ENCODE measurements around the gene COX8A.

The COX8A gene

GRCh38 chr11:64008283-64008913 lies 34.0 kb downstream of the COX8A start:
- no peak overlapping the region for H3K4me3 ChIP-seq (replicated peaks; ENCODE audit: low read depth, low read length)
- TF ChIP-seq, protein P1, sequence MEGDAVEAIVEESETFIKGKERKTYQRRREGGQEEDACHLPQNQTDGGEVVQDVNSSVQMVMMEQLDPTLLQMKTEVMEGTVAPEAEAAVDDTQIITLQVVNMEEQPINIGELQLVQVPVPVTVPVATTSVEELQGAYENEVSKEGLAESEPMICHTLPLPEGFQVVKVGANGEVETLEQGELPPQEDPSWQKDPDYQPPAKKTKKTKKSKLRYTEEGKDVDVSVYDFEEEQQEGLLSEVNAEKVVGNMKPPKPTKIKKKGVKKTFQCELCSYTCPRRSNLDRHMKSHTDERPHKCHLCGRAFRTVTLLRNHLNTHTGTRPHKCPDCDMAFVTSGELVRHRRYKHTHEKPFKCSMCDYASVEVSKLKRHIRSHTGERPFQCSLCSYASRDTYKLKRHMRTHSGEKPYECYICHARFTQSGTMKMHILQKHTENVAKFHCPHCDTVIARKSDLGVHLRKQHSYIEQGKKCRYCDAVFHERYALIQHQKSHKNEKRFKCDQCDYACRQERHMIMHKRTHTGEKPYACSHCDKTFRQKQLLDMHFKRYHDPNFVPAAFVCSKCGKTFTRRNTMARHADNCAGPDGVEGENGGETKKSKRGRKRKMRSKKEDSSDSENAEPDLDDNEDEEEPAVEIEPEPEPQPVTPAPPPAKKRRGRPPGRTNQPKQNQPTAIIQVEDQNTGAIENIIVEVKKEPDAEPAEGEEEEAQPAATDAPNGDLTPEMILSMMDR (IDR thresholded peaks at IDR 0.05; ENCODE audit: low read length, missing control alignments), result no peak
- no peak for DNase-seq (ENCODE audit: low read depth)

GRCh38 chr11:64008914-64009633 lies 34.7 kb downstream of the COX8A start:
- H3K4me3 ChIP-seq (replicated peaks; ENCODE audit: low read depth, low read length), result no peak overlapping the region
- TF ChIP-seq, protein P1 (IDR thresholded peaks at IDR 0.05; ENCODE audit: low read length, missing control alignments), result no peak
- no peak for DNase-seq (ENCODE audit: low read depth)

DNA sequence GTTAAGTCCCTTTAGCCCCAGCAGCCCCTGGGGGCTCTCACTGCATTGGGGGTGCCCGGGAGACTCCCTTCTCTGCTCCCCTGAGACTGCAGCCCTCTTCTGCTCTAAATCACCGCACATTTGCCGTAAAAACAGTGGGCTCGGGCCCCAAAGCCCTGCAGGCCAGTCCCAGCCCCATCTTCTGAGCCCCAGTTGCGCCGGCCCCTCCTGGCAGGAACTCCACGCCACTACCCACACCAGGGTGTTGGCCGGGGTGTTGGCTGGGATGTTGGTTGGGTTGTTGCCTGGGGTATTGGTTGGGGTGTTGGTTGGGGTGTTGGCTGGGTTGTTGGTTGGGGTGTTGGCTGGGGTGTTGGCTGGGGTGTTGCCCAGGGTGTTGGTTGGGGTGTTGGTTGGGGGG lies 35.3 kb downstream of the COX8A start:
- TF ChIP-seq, protein P1 (IDR thresholded peaks at IDR 0.05; ENCODE audit: low read length, missing control alignments), result no peak
- DNase-seq (ENCODE audit: low read depth), result no peak
- no peak overlapping the region for H3K4me3 ChIP-seq (replicated peaks; ENCODE audit: low read depth, low read length)

DNA sequence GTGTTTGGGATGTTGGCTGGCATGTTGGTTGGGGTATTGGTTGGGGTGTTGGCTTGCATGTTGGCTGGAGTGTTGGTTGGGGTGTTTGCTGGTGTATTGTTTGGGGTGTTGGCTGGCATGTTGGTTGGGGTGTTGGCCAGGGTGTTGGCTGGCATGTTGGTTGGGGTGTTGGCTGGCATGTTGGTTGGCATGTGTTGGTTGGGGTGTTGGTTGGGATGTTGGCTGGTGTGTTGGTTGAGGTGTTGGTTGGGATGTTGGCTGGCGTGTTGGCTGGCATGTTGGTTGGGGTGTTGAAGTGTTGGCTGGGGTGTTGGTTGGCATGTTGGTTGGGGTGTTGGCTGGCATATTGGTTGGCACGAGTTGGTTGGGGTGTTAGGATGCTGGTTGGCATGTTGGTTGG lies 36.4 kb downstream of the COX8A start:
- DNase-seq (ENCODE audit: low read depth), result no peak
- TF ChIP-seq, protein P1 (IDR thresholded peaks at IDR 0.05; ENCODE audit: low read length, missing control alignments), result no peak
- no peak overlapping the region for H3K4me3 ChIP-seq (replicated peaks; ENCODE audit: low read depth, low read length)

DNA sequence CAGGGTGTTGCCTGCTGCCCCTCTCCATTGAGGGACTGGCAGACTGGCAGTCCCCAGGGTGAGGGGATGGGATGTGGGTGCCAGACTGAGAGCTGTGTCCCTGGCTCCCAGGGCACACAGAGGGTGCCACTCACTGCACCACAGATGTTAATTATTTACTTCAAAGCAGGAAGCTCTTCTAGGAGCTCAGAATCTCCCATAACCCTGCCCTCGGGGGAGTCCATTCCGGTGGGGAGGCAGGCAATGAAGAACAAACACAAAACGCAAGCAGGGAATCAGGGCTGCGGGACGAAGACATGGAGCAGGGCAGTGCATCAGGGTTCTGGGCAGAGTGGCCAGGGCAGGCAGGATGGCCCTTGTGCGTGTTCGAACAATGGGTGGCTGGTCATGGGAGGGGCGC lies 37.0 kb downstream of the COX8A start:
- TF ChIP-seq, protein P1 (IDR thresholded peaks at IDR 0.05; ENCODE audit: low read length, missing control alignments), result no peak
- no peak for DNase-seq (ENCODE audit: low read depth)
- H3K4me3 ChIP-seq (replicated peaks; ENCODE audit: low read depth, low read length), result no peak overlapping the region

GRCh38 chr11:64013141-64013896 lies 38.9 kb downstream of the COX8A start:
- no peak overlapping the region for H3K4me3 ChIP-seq (replicated peaks; ENCODE audit: low read depth, low read length)
- DNase-seq (ENCODE audit: low read depth), result no peak
- TF ChIP-seq, protein P1 (IDR thresholded peaks at IDR 0.05; ENCODE audit: low read length, missing control alignments), result no peak
